IMR-90 (cell line): ENCODE results near the gene TNS3. TPM values are rescaled to one million over a fixed set of nuclear protein-coding genes. Genes with fewer than 3 reads are reported as not detected.

Source experiments
- ATAC-seq: fragments of 200-7000 bp; cut with Tn5 transposase; 2 replicates; pipeline ENCODE4 v1.9.1; 2020; ENCODE audit warnings: low read depth, mild to moderate bottlenecking, moderate library complexity
- BruUV-seq: library from RNA; stranded (reverse); fragments of 400-500 nt; replicated peaks from 2 replicates; lab custom pipeline; 2021; lab: Mats Ljungman, UMichigan
- CTCF ChIA-PET: fragments of 300-600 bp; formaldehyde crosslinking; extraction: SDS; loops from one replicate; lab custom pipeline; 2021; ENCODE audit warnings: antibody characterized with exemption; lab: Yijun Ruan, JAX
- POLR2A ChIA-PET: fragments of 300-600 bp; sonication (Branson Sonifier 250); formaldehyde crosslinking; loops from one replicate; lab custom pipeline; 2022; ENCODE audit warnings: antibody characterized with exemption; ENCODE audit not compliant: unreplicated experiment; lab: Charles Lee
- DNase-seq: peaks from one replicate; pipeline ENCODE4 v3.0.0; 2013
- H2AFZ ChIP-seq: replicated peaks from 2 replicates; pipeline ENCODE3; 2013; ENCODE audit warnings: low read length, mild to moderate bottlenecking; ENCODE audit not compliant: poor library complexity
- H2AK5ac ChIP-seq: 2 replicates; pipeline ENCODE4 v1.6.1; 2013; ENCODE audit warnings: low read depth, low read length, inconsistent platforms
- H2AK9ac ChIP-seq: replicated peaks from 2 replicates; pipeline ENCODE3; 2013; ENCODE audit warnings: mild to moderate bottlenecking, low read depth, low read length, moderate library complexity; ENCODE audit not compliant: poor library complexity
- H2BK120ac ChIP-seq: 2 replicates; pipeline ENCODE4 v1.6.1; 2013; ENCODE audit warnings: low read depth, low read length, inconsistent platforms
- H2BK15ac ChIP-seq: 3 replicates; pipeline ENCODE4 v1.6.1; 2013; ENCODE audit warnings: low read depth, low read length, inconsistent platforms
- H2BK20ac ChIP-seq: 2 replicates; pipeline ENCODE4 v1.6.1; 2013; ENCODE audit warnings: low read depth, mild to moderate bottlenecking, inconsistent platforms, low read length, moderate library complexity
- H2BK5ac ChIP-seq: 2 replicates; pipeline ENCODE4 v1.6.1; 2013; ENCODE audit warnings: mild to moderate bottlenecking, low read depth, low read length, inconsistent platforms; ENCODE audit not compliant: poor library complexity, severe bottlenecking
- H3K14ac ChIP-seq: replicated peaks from 2 replicates; pipeline ENCODE4 v1.6.1; 2013; ENCODE audit warnings: low read depth, low read length, inconsistent platforms
- H3K18ac ChIP-seq: 2 replicates; pipeline ENCODE4 v1.6.1; 2013; ENCODE audit warnings: low read depth, low read length, control low read depth
- H3K23ac ChIP-seq: 2 replicates; pipeline ENCODE4 v1.6.1; 2013; ENCODE audit warnings: low read depth, low read length, inconsistent platforms
- H3K27ac ChIP-seq: 2 replicates; pipeline ENCODE4 v1.5.1; 2013; ENCODE audit warnings: mild to moderate bottlenecking, control low read depth, low read length; ENCODE audit not compliant: insufficient read depth
- H3K27me3 ChIP-seq: 2 replicates; pipeline ENCODE4 v1.6.1; 2013; ENCODE audit warnings: low read length; ENCODE audit not compliant: control insufficient read depth, insufficient read depth
- H3K36me3 ChIP-seq: 2 replicates; pipeline ENCODE4 v1.6.1; 2013; ENCODE audit warnings: low read length, mixed read lengths; ENCODE audit not compliant: control insufficient read depth, insufficient read depth
- H3K4ac ChIP-seq: 2 replicates; pipeline ENCODE4 v1.6.1; 2013; ENCODE audit warnings: low read depth, low read length, inconsistent platforms
- H3K4me1 ChIP-seq: 2 replicates; pipeline ENCODE4 v1.6.1; 2013; ENCODE audit warnings: low read length, mixed read lengths; ENCODE audit not compliant: control insufficient read depth, insufficient read depth
- H3K4me2 ChIP-seq: 2 replicates; pipeline ENCODE4 v1.6.1; 2013; ENCODE audit warnings: low read depth, mild to moderate bottlenecking, control low read depth, low read length, moderate library complexity
- H3K4me3 ChIP-seq: 2 replicates; pipeline ENCODE4 v1.5.1; 2013; ENCODE audit warnings: low read depth, mild to moderate bottlenecking, control low read depth, low read length, moderate library complexity; ENCODE audit not compliant: insufficient read depth
- H3K56ac ChIP-seq: 2 replicates; pipeline ENCODE4 v1.6.1; 2013; ENCODE audit warnings: low read length, inconsistent platforms; ENCODE audit not compliant: insufficient read depth; ENCODE audit errors: extremely low read depth
- H3K79me1 ChIP-seq, 2 experiments: 2 replicates each; pipeline ENCODE4 v1.6.1; 2013; ENCODE audit warnings: low read length in 2 of 2, inconsistent platforms in 1 of 2, low read depth in 1 of 2
- H3K9ac ChIP-seq: 2 replicates; pipeline ENCODE4 v1.6.1; 2013; ENCODE audit warnings: low read depth, low read length, control low read depth
- H3K9me1 ChIP-seq: 2 replicates; pipeline ENCODE4 v1.6.1; 2013; ENCODE audit warnings: low read length, inconsistent platforms; ENCODE audit not compliant: insufficient read depth
- H3K9me3 ChIP-seq: 2 replicates; pipeline ENCODE4 v1.6.1; 2013; ENCODE audit warnings: low read length; ENCODE audit not compliant: control insufficient read depth, insufficient read depth
- H4K20me1 ChIP-seq: 2 replicates; pipeline ENCODE4 v1.6.1; 2013; ENCODE audit warnings: low read length, inconsistent platforms; ENCODE audit not compliant: insufficient read depth
- H4K5ac ChIP-seq: 2 replicates; pipeline ENCODE4 v1.6.1; 2013; ENCODE audit warnings: mild to moderate bottlenecking, low read depth, low read length, control low read depth
- H4K8ac ChIP-seq, 2 experiments: 2 replicates each; pipeline ENCODE4 v1.6.1; 2013; ENCODE audit warnings: low read depth in 2 of 2, low read length in 2 of 2, control low read depth in 1 of 2, inconsistent platforms in 1 of 2
- H4K91ac ChIP-seq: 2 replicates; pipeline ENCODE4 v1.6.1; 2013; ENCODE audit warnings: low read depth, low read length, inconsistent platforms; ENCODE audit not compliant: insufficient read depth
- CEBPB ChIP-seq: IDR thresholded peaks from 2 replicates; pipeline ENCODE4 v1.6.1; 2012; ENCODE audit warnings: low read depth, low read length, improper control_type of control experiment
- CHD1 ChIP-seq: IDR thresholded peaks from 2 replicates; pipeline ENCODE4 v1.6.1; 2012; ENCODE audit warnings: low read depth, low read length, improper control_type of control experiment
- CTCF ChIP-seq: conservative IDR thresholded peaks from 2 replicates; pipeline ENCODE4 v1.5.1; 2012; ENCODE audit warnings: mild to moderate bottlenecking, low read depth, low read length, improper control_type of control experiment
- FOS ChIP-seq: fragments of 150-350 bp; IDR thresholded peaks from 2 replicates; pipeline ENCODE4 v1.6.1; 2016; ENCODE audit warnings: low read depth, low read length
- MAFK ChIP-seq: IDR thresholded peaks from 2 replicates; pipeline ENCODE4 v1.6.1; 2012; ENCODE audit warnings: low read depth, low read length, improper control_type of control experiment
- MXI1 ChIP-seq: IDR thresholded peaks from 2 replicates; pipeline ENCODE4 v1.6.1; 2012; ENCODE audit warnings: low read depth, mild to moderate bottlenecking, low read length, moderate library complexity, borderline replicate concordance
- NFE2L2 ChIP-seq: fragments of 150-350 bp; IDR thresholded peaks from 2 replicates; pipeline ENCODE4 v1.6.1; 2016; ENCODE audit warnings: low read depth, mild to moderate bottlenecking, low read length
- POLR2A ChIP-seq: IDR thresholded peaks from 2 replicates; pipeline ENCODE4 v1.6.1; 2012; ENCODE audit warnings: mild to moderate bottlenecking, low read depth, low read length
- RCOR1 ChIP-seq: IDR thresholded peaks from 2 replicates; pipeline ENCODE4 v1.6.1; 2012; ENCODE audit warnings: mild to moderate bottlenecking, low read length, improper control_type of control experiment; ENCODE audit not compliant: insufficient replicate concordance
- RFX5 ChIP-seq: IDR thresholded peaks from 2 replicates; pipeline ENCODE4 v1.8.0; 2012; ENCODE audit warnings: low read depth, mild to moderate bottlenecking, low read length, moderate library complexity
- USF2 ChIP-seq: fragments of 150-350 bp; IDR thresholded peaks from 2 replicates; pipeline ENCODE4 v1.6.1; 2017; ENCODE audit warnings: mild to moderate bottlenecking, antibody characterized with exemption, low read length, low read depth
- WGBS, 2 experiments: methylation state at CpG; one replicate each; pipeline versions ENCODE4 v1.1.5 to v1.1.7; 2013; ENCODE audit warnings: missing lambda C conversion rate in 2 of 2; ENCODE audit not compliant: insufficient read length in 1 of 2; ENCODE audit errors: extremely low coverage in 2 of 2; 5-methylcytosine and 5-hydroxymethylcytosine counted together
- dilution Hi-C: fragments of 300-500 bp; cut with HindIII; formaldehyde crosslinking; loops from one replicate; pipeline ENCODE4 v1.14.3; 2018; ENCODE audit warnings: low sequenced_read_pairs; ENCODE audit not compliant: unreplicated experiment
- in situ Hi-C: fragments of 300-500 bp; cut with MboI; formaldehyde crosslinking; loops from 3 replicates; pipeline ENCODE4 v1.14.3; 2019; ENCODE audit warnings: low sequenced_read_pairs, inconsistent platforms, mixed read lengths
- intact Hi-C: fragments of 100-400 bp; cut with micrococcal nuclease; formaldehyde crosslinking; loops from 2 replicates; pipeline ENCODE4 v1.10.0; 2022
- polyA plus RNA-seq, 3 experiments: library from polyadenylated mRNA; depleted of rRNA; stranded (reverse); fragments of >200 nt; gene quantifications; 2 replicates each; pipeline ENCODE4 v1.2.3, GENCODE V29; 2012; ENCODE audit warnings: low replicate concordance in 1 of 3
- total RNA-seq: library from RNA; depleted of rRNA; stranded (reverse); fragments of >200 nt; gene quantifications from 2 replicates; pipeline ENCODE4 v1.2.3, GENCODE V29; 2012

Gene TNS3
- total and polyA plus RNA-seq, 2 of the 4 experiments (the other 2 are of a cell fraction): 64.3 to 79.2 TPM

DNA sequence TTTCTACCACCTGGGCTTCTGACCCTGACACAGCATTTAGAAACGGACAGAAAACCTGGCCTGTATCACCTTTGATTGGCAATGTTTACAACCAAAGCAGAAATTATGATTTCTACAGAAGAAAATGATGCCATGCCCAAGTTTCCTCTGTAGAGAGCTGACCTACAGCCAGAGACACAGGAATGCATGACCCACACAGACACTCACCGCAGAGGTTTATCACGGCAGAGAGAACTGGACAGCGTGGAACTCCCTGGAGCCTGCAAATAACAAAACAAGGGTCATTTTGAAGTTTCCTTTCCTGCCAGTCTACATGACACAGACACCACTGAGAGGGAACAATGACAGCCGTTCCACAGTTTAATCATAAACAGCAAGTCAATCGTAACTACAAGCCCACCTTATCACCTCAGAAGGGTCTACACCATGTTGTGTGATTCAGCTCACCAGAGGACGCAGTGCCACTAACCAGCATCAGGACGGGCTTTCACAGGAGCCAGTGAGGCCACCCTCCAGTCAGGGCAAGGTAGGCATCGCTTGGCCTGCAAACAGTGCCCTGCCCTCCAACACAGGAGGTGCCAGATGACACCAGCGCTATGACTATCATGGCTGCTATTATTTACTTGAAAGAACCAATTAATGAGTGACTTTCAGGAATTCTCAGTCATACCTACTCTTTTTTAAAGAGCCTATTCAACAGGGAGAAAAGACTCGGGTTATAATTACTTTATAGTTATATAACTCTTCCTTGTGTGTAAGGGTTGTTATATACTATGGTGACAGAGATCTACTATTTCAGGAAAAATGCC is 139.9 kb downstream of the TNS3 start:
- no TSS peak for BruUV-seq
- Histone ChIP-seq H4K5ac (no peak overlapping the region), H3K4me3 (no peak overlapping the region), H3K9me3 (no peaks in the 10 kb centered on the region), H3K36me3 (peaks cover 21% of the 10 kb centered on the region), H3K14ac (peak overlapping the region; percentile 64; the same call in 1 of the 2 replicates), H2AK5ac (peak overlapping the region; percentile 81; the same call in 1 of the 2 replicates), H3K4me1 (peaks cover 9% of the 10 kb centered on the region), H3K23ac (no peak overlapping the region), H3K4ac (peak overlapping the region; percentile 36), H2BK5ac (no peak overlapping the region), H2AK9ac (no peak overlapping the region), H4K91ac (peak overlapping the region; percentile 11), H3K18ac (no peak overlapping the region), H3K27ac (no peak overlapping the region), H3K56ac (no peak overlapping the region), H3K4me2 (no peak overlapping the region), H4K8ac (0 out of 4 replicates have a peak overlapping the region, but pooled peaks of 1 of the 2 experiments have one; percentile 19), H3K27me3 (no peaks in the 10 kb centered on the region), H2AFZ (no peak overlapping the region), H3K79me1 (peaks cover 44 to 80% of the 10 kb centered on the region in 2 experiments), H4K20me1 (peaks cover 57% of the 10 kb centered on the region), H2BK120ac (peak overlapping the region; percentile 26; the same call in 1 of the 2 replicates), H3K9me1 (peaks cover 36% of the 10 kb centered on the region), H2BK20ac (no peak overlapping the region), H2BK15ac (0 out of 3 replicates have a peak overlapping the region, but pooled peaks have one; percentile 44), H3K9ac (no peak overlapping the region)
- dilution Hi-C loops: no loop called here
- DNase-seq (no peak), ATAC-seq (no peak)
- in situ Hi-C loops: no loop called here
- WGBS, 2 experiments: 80% methylated on average over 2 of the region's 11 CpGs; no CpG with 5 or more reads in 1 of the 2 experiments
- no peak for TF ChIP-seq RFX5
- TF ChIP-seq CEBPB: no peak
- TF ChIP-seq MXI1: no peak
- no peak for TF ChIP-seq USF2
- no peak for TF ChIP-seq CTCF
- TF ChIP-seq CHD1: no peak
- no peak for TF ChIP-seq FOS
- no peak for TF ChIP-seq RCOR1
- TF ChIP-seq NFE2L2: no peak
- TF ChIP-seq POLR2A: no peak
- no peak for TF ChIP-seq MAFK
- ChIA-PET POLR2A (no interaction called here), CTCF (no interaction called here)
- intact Hi-C loops: no loop called here
